Fibroblast of peridontal ligament (primary cell): ENCODE data around the gene SRC.

Experiments
- DNase-seq: peaks from one replicate; pipeline ENCODE4 v3.0.0-alpha.2; 2010; ENCODE audit errors: extremely low read depth

SRC gene

GRCh38 chr20:37423545-37423944 lies 77.6 kb downstream of the SRC start:
- no peak for DNase-seq

- DNase-seq = no peak
Measured at GRCh38 chr20:37424062-37424851, 78.3 kb downstream of the SRC start.

GRCh38 chr20:37425103-37425625 lies 79.2 kb downstream of the SRC start:
- DNase-seq = no peak

- DNase-seq = no peak
Measured at GRCh38 chr20:37426106-37426505, 80.2 kb downstream of the SRC start.

DNA sequence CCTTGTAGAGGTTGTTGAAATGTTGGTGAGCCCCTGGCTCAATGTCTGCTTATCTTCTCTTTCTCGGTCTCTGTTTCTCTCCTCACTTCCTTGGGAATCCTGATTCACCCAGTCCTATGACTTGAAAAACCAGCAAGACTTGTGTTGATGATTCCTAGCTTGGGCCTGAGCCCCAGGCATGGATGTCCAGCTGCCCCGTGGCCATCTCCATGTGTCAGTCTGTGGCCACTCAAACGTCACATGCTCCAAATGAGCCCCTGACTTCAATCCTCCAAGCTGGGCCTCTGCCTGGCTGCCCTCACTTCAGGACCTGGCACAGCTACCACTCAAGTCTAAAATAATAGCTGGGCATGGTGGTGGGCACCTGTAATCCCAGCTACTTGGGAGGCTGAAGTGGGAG lies 81.0 kb downstream of the SRC start:
- DNase-seq = no peak

DNA sequence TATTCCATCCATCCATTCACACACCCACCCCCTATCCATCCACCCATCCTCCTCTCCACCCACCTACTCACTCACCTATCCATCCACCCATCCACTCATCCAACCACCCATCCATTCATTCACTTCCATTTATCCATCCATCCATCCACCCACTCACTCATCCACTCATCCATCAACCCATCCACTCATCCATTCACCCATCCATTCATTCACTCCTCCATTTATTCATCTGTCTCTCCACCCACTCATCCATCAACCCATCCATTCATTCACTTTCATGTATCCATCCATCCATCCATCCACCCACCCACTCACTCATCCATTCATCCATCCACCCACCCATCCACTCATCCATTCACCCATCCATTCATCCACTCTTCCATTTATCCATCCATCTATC lies 84.1 kb downstream of the SRC start:
- DNase-seq = no peak

DNA sequence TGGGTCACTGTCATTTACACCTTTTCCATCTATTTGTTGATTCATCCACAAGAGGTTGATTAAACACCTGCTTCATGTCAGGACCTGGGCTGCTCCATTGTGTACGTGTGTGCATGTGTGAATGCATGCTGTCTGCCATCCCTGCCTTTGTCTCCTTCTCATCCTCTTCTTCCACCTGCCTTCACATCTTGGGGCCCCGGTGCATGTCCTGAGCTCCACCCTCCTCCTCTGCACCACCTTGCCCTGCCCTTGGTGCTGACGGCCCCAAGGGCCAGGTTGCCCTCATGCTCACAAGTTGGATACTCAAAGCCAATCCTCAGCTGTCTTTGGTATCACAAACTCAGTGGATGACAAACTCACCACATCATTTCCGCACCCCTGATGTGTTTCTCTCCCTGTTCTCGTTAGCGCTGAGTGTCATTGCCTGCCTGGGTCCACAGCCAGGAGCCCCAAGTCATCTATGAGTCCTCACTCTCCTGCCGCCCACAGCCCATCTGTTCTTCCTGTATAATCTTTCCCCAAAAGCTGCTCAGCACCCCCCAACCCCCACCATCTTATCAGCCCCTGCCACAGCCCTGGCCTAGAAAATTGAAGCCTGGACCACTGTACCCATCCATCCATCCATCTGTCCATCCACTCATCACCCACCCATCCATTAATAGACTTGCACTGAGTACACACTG lies 85.0 kb downstream of the SRC start:
- no peak for DNase-seq

GRCh38 chr20:37431786-37432185 lies 85.8 kb downstream of the SRC start:
- no peak for DNase-seq

DNA sequence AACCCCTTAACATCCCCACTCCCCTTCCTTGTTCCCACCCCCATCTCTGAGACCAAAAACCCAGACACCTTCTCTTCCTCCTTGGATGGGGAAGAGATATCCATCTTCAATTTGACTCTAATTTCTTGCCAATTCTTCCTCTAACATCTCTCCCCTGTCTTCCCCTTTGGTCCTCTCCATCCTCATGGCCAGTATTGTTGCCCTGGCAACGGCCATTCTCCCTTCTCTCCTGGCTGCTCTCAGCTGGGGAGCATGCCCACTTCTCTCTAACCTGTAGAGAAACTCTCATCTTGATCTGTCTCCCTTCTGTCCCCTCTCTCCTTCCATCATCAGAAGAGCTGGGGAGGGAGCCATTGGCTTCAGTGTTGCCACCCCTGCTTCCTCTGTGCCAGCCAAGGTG lies 86.7 kb downstream of the SRC start:
- no peak for DNase-seq

DNA sequence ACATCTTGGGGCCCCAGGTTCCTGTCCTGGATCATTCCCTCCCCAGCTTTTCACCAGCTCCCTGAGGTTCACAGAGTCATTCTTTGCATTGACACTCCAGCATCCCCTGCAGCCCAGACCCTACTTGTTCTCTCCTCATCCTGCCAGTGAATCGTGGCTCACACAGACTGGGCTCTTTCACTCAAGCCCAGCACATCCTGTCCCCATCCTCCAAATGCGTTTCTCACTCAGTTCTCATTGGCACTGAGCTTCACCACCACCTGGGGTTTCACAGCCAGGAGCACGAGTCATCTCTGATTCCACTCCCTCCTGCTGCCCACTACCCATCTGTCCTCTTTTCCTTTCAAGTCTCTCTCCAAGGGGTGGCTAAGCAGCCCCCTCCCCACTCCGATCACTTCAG lies 89.7 kb downstream of the SRC start:
- DNase-seq = no peak

- DNase-seq = no peak
Measured at GRCh38 chr20:37436527-37437186, 90.7 kb downstream of the SRC start.

DNA sequence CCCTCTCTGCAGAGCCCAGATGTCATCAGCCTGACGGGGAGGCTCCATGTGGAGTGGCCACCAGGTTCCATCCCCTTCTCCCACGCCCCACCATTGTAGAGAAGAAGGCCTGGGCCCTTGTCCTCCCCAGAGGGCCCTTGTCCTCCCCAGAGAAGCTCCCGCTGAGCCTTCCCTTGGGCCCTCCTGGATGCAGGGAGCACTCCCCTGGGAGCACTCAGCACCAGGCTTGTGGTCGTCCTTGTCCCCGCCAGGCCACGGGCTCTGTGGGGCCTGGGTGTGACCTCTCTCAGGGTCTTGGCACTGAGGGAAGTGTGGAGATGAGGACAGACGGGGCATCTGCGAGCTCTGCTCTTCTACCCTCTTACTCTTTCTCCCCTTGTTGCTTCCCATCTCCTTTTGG lies 91.7 kb downstream of the SRC start:
- no peak for DNase-seq

GRCh38 chr20:37438464-37439222 lies 92.7 kb downstream of the SRC start:
- DNase-seq = no peak

DNA sequence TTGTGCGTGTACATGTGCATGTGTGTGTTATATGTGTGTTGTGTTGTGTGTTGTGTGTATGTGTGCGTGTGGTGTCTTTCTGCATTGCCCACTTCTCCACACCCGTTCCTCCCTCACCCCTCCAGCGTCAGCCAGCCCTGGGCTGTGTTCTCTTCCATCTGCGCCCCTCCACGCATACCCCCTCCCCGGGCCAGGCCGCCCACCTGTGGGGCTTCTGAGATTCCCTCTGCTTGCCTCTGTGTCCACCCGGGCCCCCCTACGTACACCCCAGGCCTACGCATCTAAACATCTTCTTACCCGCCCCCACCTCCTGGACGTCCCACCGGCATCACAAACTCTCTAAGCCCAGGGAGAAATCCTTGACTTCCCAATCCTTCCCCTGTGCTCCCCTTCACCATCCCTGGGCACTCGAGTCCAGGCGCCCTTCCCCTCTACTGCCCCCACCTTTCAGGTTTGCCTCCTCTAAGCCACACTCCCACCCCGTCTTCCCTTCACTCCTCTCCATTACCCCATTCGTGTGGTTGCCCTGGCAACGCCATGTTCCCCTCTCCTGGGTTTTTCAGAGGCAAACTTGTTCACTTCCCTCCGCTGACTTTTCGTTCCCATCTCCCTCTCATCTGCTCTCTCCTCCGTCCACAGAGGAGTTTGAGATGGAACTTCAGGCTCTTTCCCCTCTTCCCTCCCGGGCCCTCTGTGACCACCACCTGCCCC lies 93.4 kb downstream of the SRC start:
- no peak for DNase-seq

DNA sequence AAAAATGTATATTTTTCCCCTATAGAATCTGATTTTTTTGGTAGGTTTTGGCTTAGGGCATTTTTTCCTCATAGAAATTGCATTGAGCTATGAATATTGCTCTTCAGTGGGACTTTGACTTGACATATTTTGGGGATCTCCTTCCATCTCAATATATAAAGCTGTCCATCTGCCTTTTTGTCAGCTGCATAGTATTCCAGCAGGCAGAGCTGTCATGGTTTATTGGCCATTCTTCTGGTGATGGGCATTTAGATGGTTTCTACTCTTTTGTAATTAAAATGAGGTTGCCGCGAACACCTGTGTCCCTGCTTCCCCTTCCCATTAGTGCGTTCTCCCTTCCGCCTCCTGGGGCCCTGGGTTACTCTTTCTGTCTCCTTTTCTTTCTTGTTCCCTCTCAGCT lies 95.1 kb downstream of the SRC start:
- DNase-seq = no peak

GRCh38 chr20:37442547-37442946 lies 96.6 kb downstream of the SRC start:
- no peak for DNase-seq

DNA sequence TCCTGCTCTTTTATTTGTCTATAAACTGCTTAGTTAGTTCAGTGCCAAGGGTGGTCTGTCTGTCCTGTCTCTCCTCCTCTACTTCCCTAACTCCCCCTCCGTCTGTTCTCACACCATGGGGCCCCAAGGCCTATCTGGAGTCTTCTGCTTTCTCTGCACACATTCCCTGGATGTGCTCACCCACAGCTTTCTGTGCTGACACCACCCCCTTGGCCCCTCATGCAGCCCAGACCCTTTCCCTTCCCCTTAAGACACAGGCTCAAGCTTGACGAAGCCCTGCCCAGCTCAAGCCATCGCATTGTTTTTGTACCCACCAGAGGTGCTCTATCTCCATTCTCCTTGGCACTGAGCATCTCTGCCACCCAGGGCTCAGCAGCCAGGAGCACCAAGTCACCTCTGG lies 97.0 kb downstream of the SRC start:
- DNase-seq = no peak

DNA sequence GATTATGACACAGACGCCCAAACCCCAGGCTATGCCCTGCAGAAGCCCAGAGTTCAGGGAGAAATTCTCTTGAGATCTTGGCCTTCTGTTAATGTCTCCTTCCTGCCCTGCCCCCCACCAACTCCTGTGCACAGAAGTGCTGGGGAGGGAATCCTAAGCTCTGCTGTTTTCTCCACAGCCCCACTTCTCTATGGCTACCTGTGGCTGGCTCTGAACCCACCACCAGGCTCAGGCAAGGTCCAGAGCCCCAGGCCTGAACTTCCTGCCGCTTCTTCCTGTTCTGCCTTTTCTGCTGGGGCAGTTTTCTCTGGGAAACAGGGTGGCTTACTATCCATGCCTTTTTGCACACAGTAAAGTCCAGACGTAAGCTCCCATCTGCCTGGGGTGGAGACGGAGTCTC lies 97.7 kb downstream of the SRC start:
- no peak for DNase-seq

- no peak for DNase-seq
Measured at GRCh38 chr20:37445041-37445440, 99.1 kb downstream of the SRC start.

DNA sequence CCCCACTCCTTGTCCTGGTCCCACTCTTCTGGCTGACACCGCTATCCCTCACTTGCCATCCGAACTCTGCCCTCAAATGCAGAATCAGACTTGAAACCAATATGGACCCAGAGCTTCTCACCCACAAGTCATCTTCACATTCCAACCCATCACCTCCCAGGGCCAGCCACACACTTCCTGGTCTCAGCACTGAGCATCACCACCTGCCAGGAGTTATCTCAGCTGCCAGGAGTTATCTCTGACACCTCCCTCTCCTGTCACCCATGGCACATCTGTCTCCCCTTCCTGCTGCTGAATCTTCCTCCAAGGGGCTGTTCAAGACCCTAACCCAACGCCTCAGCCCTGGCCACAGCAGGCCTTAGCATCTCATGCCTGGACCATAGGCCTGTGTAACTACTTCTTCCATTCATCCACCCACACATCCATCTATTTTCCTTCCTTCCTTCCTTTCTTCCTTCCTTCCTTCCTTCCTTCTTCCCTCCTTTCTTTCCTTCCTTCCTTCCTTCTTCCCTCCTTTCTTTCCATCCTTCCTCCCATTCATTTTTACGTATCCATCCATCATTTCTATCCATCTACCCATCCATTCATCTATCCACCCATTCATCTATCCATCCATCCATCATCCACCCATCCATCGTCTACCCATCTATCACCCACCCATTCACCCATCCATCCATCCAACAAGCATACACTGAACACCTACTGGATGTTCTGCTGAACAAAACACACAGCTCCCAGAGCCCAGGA lies 100.5 kb downstream of the SRC start:
- DNase-seq = no peak

- DNase-seq = no peak
Measured at GRCh38 chr20:37447688-37448087, 101.7 kb downstream of the SRC start.
